Ascending aorta (tissue), 2 donors: ENCODE data around the gene PBX4. TPM values are rescaled to one million over a fixed set of nuclear protein-coding genes. Genes with fewer than 3 reads are reported as not detected.

Experiments
- DNase-seq, 2 donors: peaks; one replicate each; pipeline ENCODE4 v3.0.0-alpha.2; 2019; ENCODE audit warnings: low spot score in 2 of 2
- H3K27ac ChIP-seq, 2 donors: fragments of 200-600 bp; sonication (generic); one replicate each; pipeline ENCODE4 v1.5.1; 2016 to 2017; ENCODE audit warnings: mild to moderate bottlenecking in 1 of 2
- H3K27me3 ChIP-seq: fragments of 200-600 bp; sonication (generic); one replicate; pipeline ENCODE4 v1.5.1; 2017
- H3K36me3 ChIP-seq, 2 donors: fragments of 200-600 bp; sonication (generic); one replicate each; pipeline ENCODE4 v1.5.1; 2016
- H3K4me1 ChIP-seq, 2 donors: fragments of 200-600 bp; sonication (generic); one replicate each; pipeline ENCODE4 v1.5.1; 2016 to 2017; ENCODE audit warnings: mild to moderate bottlenecking in 1 of 2
- H3K4me3 ChIP-seq, 2 donors: fragments of 200-600 bp; sonication (generic); one replicate each; pipeline ENCODE4 v1.5.1; 2016 to 2017; ENCODE audit warnings: mild to moderate bottlenecking in 1 of 2
- H3K9me3 ChIP-seq, 2 donors: fragments of 200-600 bp; sonication (generic); one replicate each; pipeline ENCODE4 v1.5.1; 2016
- CTCF ChIP-seq, 3 experiments: fragments of 200-600 bp in 2 of 3; fragments of 450-650 bp in 1 of 3; sonication (generic) in 2 of 3; IDR thresholded peaks; one replicate each; pipeline ENCODE4 v1.5.1; 2016 to 2019; ENCODE audit warnings: antibody characterized with exemption in 3 of 3, mild to moderate bottlenecking in 1 of 3, moderate library complexity in 1 of 3
- intact Hi-C: fragments of 100-400 bp; cut with DNase I; formaldehyde crosslinking; loops from one replicate; pipeline ENCODE4 v1.15.1; 2023
- total RNA-seq: library from RNA; depleted of rRNA; stranded (reverse); fragments of >200 nt; gene quantifications from one replicate; pipeline ENCODE4 v1.1.0, GENCODE V29; 2016

The PBX4 gene
- total RNA-seq, 1 donor from 2014 or later = not detected

GRCh38 chr19:19566306-19566705 is 52.2 kb downstream of the PBX4 start:
- H3K4me3 ChIP-seq = no peak overlapping the region
- intact Hi-C loops = no loop called here
- TF ChIP-seq CTCF (IDR thresholded peaks at IDR 0.05) = no peak

GRCh38 chr19:19563348-19563848 is 55.1 kb downstream of the PBX4 start:
- intact Hi-C loops = no loop called here
- Histone ChIP-seq H3K9me3 (no peaks in the 10 kb centered on the region), H3K4me1 (no peaks in the 10 kb centered on the region), H3K27me3 (no peaks in the 10 kb centered on the region), H3K36me3 (no peaks in the 10 kb centered on the region), H3K4me3 (no peak overlapping the region), H3K27ac (no peak overlapping the region)
- DNase-seq = no peak
- no peak for TF ChIP-seq CTCF (IDR thresholded peaks at IDR 0.05)

More at GRCh38 chr19:19566306-19566705, 52.2 kb downstream of the PBX4 start:
- no peaks in the 10 kb centered on the region for H3K4me1 ChIP-seq
- H3K9me3 ChIP-seq = no peaks in the 10 kb centered on the region
- no peaks in the 10 kb centered on the region for H3K36me3 ChIP-seq
- DNase-seq = no peak
- no peak overlapping the region for H3K27ac ChIP-seq
- no peaks in the 10 kb centered on the region for H3K27me3 ChIP-seq

DNA sequence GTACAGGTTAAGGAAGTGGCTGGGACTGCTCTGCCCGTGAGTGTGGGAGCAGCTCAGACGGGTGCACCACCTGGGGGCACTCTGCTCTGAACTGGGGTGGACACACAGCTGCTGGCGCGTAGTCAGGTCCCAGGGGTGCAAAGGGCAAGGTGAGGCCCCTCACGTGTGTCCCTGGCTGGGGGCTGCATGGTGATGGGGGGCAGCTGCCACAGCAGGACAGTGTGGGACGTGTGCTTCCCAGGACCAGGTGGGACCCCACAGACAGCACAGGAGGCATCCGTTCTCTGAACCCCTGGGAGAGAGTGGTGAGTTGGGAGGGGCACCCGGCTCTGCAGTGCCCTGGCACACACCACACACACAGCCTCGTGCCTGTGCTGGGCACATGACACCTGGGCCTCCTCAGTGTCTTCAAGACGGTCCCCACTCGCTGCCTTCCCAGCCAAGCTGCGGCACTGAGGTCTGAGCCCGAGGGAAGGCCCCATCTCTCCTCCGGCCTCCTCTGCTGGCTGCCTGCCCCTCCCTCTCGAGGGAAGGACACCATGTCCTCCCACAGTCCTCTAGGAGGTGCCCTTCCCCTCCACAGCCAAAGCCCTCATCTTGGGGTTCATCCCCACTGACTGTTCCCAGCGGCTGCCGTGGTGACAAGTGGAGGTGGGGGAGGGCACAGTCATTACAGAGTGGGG is 55.7 kb downstream of the PBX4 start:
- TF ChIP-seq CTCF (IDR thresholded peaks at IDR 0.05) = no peak
- Histone ChIP-seq H3K27ac (no peak overlapping the region), H3K4me1 (no peaks in the 10 kb centered on the region), H3K27me3 (no peaks in the 10 kb centered on the region), H3K36me3 (no peaks in the 10 kb centered on the region), H3K9me3 (no peaks in the 10 kb centered on the region), H3K4me3 (no peak overlapping the region)
- intact Hi-C loops = no loop called here
- no peak for DNase-seq

GRCh38 chr19:19561946-19562664 is 56.4 kb downstream of the PBX4 start:
- Histone ChIP-seq H3K9me3 (no peaks in the 10 kb centered on the region), H3K27ac (no peak overlapping the region), H3K36me3 (no peaks in the 10 kb centered on the region), H3K4me1 (no peaks in the 10 kb centered on the region), H3K4me3 (no peak overlapping the region), H3K27me3 (no peaks in the 10 kb centered on the region)
- intact Hi-C loops = no loop called here
- DNase-seq = no peak
- no peak for TF ChIP-seq CTCF (IDR thresholded peaks at IDR 0.05)

- no peaks in the 10 kb centered on the region for H3K9me3 ChIP-seq
- DNase-seq = no peak
- TF ChIP-seq CTCF (IDR thresholded peaks at IDR 0.05) = no peak
- intact Hi-C loops = no loop called here
- no peak overlapping the region for H3K4me3 ChIP-seq
- H3K27ac ChIP-seq = no peak overlapping the region
- H3K36me3 ChIP-seq = no peaks in the 10 kb centered on the region
- no peaks in the 10 kb centered on the region for H3K4me1 ChIP-seq
- no peaks in the 10 kb centered on the region for H3K27me3 ChIP-seq
Measured at GRCh38 chr19:19559931-19560330, 58.6 kb downstream of the PBX4 start.
